Measurements from ENCODE around the gene SCUBE1. TPM values are rescaled to one million over a fixed set of nuclear protein-coding genes. Genes with fewer than 3 reads are reported as not detected.

The SCUBE1 gene
- total RNA-seq, 2 donors from 2014 or later: 0.04 to 0.16 TPM

- H3K36me3 ChIP-seq: no peaks in the 10 kb centered on the region
- H3K4me3 ChIP-seq: no peak overlapping the region
- no peak for TF ChIP-seq CTCF (IDR thresholded peaks at IDR 0.05)
- no peak for DNase-seq (ENCODE audit: low spot score)
- no peak overlapping the region for H3K27ac ChIP-seq
- H3K4me1 ChIP-seq: no peaks in the 10 kb centered on the region
- no peaks in the 10 kb centered on the region for H3K27me3 ChIP-seq
- no peaks in the 10 kb centered on the region for H3K9me3 ChIP-seq
These were observed 72.2 kb downstream of the SCUBE1 start for GRCh38 chr22:43270949-43271348.

GRCh38 chr22:43270314-43270908 is 72.8 kb downstream of the SCUBE1 start:
- no peaks in the 10 kb centered on the region for H3K4me1 ChIP-seq
- no peaks in the 10 kb centered on the region for H3K9me3 ChIP-seq
- H3K4me3 ChIP-seq: no peak overlapping the region
- H3K27me3 ChIP-seq: no peaks in the 10 kb centered on the region
- no peaks in the 10 kb centered on the region for H3K36me3 ChIP-seq
- TF ChIP-seq CTCF (IDR thresholded peaks at IDR 0.05): no peak
- no peak overlapping the region for H3K27ac ChIP-seq
- DNase-seq (ENCODE audit: low spot score): no peak

GRCh38 chr22:43269646-43270045 is 73.5 kb downstream of the SCUBE1 start:
- TF ChIP-seq CTCF (IDR thresholded peaks at IDR 0.05): no peak
- DNase-seq (ENCODE audit: low spot score): no peak
- Histone ChIP-seq H3K9me3 (no peaks in the 10 kb centered on the region), H3K4me3 (no peak overlapping the region), H3K36me3 (no peaks in the 10 kb centered on the region), H3K27ac (no peak overlapping the region), H3K4me1 (peaks cover 0 to under 1% of the 10 kb centered on the region in 2 donors), H3K27me3 (no peaks in the 10 kb centered on the region)

GRCh38 chr22:43269246-43269645 is 73.9 kb downstream of the SCUBE1 start:
- no peak overlapping the region for H3K27ac ChIP-seq
- H3K27me3 ChIP-seq: no peaks in the 10 kb centered on the region
- no peak for TF ChIP-seq CTCF (IDR thresholded peaks at IDR 0.05)
- H3K4me3 ChIP-seq: no peak overlapping the region
- DNase-seq (ENCODE audit: low spot score): no peak
- peaks cover 0 to 5% of the 10 kb centered on the region in 2 donors for H3K4me1 ChIP-seq
- no peaks in the 10 kb centered on the region for H3K9me3 ChIP-seq
- no peaks in the 10 kb centered on the region for H3K36me3 ChIP-seq

- TF ChIP-seq CTCF (IDR thresholded peaks at IDR 0.05): no peak
- no peaks in the 10 kb centered on the region for H3K27me3 ChIP-seq
- H3K36me3 ChIP-seq: no peaks in the 10 kb centered on the region
- peaks cover 0 to 13% of the 10 kb centered on the region in 2 donors for H3K4me1 ChIP-seq
- H3K9me3 ChIP-seq: no peaks in the 10 kb centered on the region
- DNase-seq (ENCODE audit: low spot score): no peak
- H3K27ac ChIP-seq: no peak overlapping the region
- no peak overlapping the region for H3K4me3 ChIP-seq
These were observed 75.1 kb downstream of the SCUBE1 start for GRCh38 chr22:43267981-43268660.

Measured in right atrium auricular region (tissue), 2 donors.